GM19023 (cell line): ENCODE results near the gene PPM1M.

Experiments
- ATAC-seq: cut with Tn5 transposase; IDR thresholded peaks from one replicate; pipeline ENCODE4 v1.9.1; 2021; ENCODE audit warnings: mild to moderate bottlenecking, moderate library complexity; ENCODE audit not compliant: unreplicated experiment

PPM1M gene

DNA sequence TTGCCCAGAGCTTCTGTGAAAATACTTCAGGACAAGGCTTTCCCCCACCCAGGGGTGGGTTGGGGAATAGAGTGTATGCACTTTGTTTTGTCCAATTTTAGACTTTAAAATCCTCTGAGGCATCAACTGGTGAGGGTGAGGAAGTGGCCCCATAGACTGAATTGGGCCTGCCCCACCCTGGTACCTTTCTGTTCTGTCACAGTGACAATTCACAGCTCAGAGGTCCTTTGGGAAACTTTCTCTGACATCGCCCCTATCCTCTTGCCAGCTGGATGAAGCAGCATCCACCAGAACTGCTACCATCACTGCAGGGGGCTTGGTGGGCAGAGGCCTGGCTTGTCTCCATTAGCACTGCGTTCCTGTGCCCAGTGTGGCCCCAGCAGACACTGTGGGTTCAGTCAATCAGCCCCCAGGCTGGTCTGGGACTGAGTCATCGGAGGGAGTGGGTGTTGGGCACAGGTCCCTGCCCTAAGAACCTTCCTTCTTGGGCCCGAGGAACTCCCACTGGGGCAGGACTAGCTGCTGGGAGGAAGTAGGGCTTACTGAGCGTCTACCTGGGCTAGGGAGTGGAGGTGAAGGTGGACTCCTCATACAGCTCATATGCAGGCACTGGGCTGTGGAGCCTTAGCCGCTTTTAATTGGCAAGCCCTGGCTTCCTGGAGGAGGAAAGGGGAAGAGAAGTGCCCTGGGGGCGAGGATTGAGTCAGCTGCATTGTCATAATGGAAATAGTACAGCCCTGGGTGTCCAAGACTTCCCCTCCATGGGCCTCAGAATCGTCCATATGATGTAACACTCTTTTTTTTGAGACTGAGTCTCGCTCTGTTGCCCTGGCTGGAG lies 1.5 kb upstream of the PPM1M start:
- no peak for ATAC-seq

- no peak for ATAC-seq
These were observed 683 bp downstream of the PPM1M start for GRCh38 chr3:52246264-52246620.

GRCh38 chr3:52246728-52247408 lies 1.3 kb downstream of the PPM1M start:
- no peak for ATAC-seq

GRCh38 chr3:52247409-52248164 lies 2.0 kb downstream of the PPM1M start:
- ATAC-seq = no peak

DNA sequence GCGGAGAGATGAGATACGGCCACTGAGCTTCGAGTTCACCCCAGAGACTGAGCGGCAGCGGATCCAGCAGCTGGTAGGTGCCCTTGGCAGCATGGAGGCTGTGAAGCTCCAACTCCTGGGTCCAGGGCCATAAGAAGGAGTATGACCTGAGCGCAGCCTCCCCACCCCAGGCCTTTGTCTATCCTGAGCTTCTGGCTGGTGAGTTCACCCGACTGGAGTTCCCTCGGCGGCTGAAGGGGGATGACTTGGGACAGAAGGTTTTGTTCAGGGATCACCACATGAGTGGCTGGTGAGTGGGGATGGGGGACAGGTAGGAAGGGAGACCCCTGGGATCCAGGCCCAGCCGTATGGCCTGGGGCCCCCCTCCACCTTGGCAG lies 2.6 kb downstream of the PPM1M start:
- ATAC-seq = no peak

DNA sequence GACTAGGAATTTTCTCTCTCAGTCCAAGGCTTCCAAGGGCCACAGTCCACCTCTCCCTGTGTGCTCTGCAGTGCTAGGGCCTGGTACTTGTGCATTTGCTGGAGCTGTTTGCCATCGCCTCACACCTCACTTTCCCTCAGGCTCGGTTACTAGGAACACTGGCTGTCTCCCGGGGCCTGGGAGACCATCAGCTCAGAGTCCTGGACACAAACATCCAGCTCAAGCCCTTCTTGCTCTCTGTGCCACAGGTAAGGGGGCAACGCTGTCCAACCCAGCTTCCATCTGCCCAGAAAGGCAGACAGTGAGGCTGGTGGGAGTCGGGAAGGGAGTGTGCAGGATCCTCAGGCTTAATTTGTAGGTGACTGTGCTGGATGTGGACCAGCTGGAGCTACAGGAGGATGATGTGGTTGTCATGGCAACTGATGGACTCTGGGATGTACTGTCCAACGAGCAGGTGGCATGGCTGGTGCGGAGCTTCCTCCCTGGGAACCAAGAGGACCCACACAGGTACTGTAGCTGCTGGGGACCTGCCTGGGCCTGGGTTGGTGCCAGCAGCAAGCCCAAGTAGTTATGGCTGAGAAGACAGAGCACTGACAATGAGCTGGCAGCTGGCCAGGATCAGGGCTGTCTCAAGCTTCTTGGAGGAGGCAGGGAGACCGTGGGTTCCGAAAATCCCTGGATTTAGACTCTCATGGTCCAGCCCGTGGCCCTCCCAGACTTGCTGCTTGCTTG lies 3.4 kb downstream of the PPM1M start:
- no peak for ATAC-seq

GRCh38 chr3:52249683-52250082 lies 4.1 kb downstream of the PPM1M start:
- ATAC-seq = no peak

DNA sequence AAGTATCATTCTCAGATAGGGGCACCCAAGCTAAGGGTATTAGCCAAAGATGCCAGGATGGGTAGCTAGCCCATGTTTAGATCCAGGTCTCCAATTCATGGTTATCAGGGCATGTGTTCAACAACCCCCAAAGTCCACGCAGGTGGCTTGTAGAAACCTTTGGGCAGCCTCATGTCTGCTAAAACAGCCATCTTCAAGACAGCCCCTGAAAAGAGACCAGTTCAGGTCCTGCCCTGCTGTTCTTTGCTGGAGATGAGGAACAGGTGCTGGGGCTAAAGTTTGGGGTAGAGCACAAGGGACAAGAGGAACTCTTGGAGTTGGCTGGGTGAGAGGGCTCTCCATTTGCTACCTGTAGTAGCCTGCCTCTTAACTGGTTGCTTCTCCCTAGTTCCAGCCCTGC lies 4.6 kb downstream of the PPM1M start:
- no peak for ATAC-seq

- peak; percentile 92 for ATAC-seq
These were observed 8.1 kb downstream of the PPM1M start for GRCh38 chr3:52253314-52254304.

DNA sequence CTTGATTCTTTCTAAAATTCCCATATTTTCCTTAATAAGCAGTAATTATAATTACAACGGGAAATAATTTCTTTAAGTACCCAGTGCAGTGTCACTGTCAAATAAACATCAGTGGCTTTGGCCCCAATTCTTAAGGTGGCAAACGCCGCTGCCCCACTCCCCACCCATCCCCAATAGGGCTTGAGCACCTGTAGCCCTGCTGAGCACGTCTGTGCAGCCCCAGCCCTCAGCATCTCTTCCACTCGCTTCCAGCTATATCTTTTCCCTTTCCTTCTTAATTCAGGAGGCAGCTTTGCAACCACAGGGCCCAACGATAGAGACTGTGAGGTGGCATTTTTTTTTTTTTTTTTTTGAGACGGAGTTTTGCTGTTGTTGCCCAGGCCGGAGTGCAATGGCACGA lies 9.0 kb downstream of the PPM1M start:
- ATAC-seq = no peak

- no peak for ATAC-seq
These were observed 10.6 kb downstream of the PPM1M start for GRCh38 chr3:52256159-52256558.

GRCh38 chr3:52256622-52257021 lies 11.1 kb downstream of the PPM1M start:
- no peak for ATAC-seq

- ATAC-seq = no peak
These were observed 12.4 kb downstream of the PPM1M start for GRCh38 chr3:52257911-52258310.

- ATAC-seq = no peak
These were observed 13.5 kb downstream of the PPM1M start for GRCh38 chr3:52259035-52259434.

DNA sequence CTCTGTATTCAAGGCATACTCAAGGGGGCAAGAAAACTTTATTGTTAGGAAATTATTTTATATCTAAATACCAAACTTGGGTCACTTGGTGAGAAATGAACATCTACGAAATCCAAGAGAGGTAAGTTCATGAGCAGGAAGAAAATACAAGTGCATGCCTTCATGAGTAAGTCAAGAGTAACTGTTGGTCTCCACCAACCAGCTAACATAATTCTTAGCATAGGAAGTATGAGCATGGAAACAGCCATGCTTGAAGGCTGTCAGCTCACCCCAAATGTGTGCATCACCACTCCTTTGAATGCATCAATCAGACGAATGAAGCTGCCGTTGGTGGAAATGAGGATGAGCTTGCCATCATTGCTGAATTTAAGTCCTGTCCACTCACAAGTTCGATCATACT lies 13.9 kb downstream of the PPM1M start:
- no peak for ATAC-seq

DNA sequence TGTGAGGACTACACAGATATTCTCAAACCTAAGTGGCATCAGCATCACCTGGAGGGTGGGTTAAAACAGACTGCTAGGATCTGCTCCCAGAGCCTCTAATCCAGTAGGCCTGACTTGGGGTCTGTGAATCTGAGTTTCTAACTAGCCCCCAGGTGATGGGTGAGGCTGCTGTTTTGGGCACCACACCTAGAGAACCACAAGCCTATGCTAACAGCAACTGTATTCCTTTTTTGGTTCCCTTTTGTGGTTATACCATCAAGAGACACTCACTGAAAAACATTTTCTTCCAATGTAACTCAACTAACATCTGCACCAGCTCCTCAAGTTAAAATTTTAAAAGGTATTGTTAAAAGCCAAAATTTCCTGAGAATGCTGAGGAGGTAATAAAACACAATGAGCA lies 16.9 kb downstream of the PPM1M start:
- no peak for ATAC-seq

DNA sequence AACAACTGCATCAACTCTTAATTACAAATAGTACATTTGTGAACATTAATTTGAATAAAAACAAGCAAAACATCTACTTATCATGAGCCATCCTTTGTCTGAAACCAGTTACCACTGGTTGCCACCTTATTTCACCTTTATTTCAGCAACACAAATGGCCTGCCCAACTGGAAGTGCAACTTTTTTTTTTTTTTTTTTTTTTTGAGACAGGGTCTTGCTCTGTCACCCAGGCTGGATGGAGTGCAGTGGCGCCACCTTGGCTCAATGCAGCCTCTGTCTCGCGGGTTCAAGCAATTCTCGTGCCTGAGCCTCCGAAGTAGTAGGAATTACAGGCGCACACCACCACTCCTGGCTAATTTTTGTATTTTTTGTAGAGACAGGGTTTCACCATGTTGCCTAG lies 19.8 kb downstream of the PPM1M start:
- no peak for ATAC-seq

GRCh38 chr3:52268036-52268435 lies 22.5 kb downstream of the PPM1M start:
- ATAC-seq = no peak

DNA sequence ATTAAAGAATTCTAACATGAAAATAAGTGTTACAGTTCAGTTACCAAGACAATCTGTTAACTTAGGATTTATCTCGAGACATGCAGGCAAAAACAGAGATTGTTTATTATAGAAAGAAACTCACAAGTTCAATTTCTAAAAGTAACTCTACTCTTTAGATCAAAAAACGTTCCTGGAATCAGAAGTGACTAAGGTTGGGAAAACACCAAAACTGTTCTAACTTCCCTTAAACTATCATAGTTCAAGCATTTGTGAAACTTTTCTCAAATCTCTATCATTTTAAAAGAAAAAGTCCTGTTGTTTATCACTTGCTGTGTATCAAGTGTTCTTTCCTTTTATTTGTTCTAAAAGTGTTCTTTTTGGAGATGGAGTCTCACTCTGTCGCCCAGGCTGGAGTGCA lies 24.2 kb downstream of the PPM1M start:
- ATAC-seq = no peak

DNA sequence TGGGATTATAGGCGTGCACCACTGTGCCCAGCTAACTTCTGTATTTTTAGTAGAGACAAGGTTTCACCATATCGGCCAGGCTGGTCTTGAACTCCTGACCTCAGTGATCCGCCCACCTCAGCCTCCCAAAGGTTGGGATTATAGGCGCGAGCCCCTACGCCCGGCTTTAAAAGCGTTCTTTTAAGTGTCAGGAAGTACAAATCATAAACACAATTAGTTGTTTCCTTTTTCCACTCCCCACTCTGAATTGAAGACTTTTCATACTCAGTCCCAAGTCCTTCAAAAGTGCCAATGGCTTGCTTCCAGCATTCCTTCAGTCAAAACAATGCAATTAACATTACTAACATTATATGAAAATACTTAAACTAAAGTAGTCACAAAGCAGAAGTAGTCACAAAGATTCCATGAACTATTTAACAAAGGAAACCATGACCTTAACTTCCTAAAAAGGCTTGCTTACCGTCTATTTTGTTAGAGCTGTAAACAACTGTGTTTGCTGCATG lies 24.7 kb downstream of the PPM1M start:
- no peak for ATAC-seq
